ENCODE data around the gene KDM3A. TPM values are rescaled to one million over a fixed set of nuclear protein-coding genes. Genes with fewer than 3 reads are reported as not detected.
"Not testable (repeated sequence)": the region's sequence is repeated elsewhere in the genome, so short reads cannot be mapped to it uniquely, and the experiment has no call there.

KDM3A gene
- total RNA-seq, 2 experiments from 2014 or later: 50.0 to 54.0 TPM

- POLR2A ChIA-PET: no interaction called here
Measured at GRCh38 chr2:86470890-86471289, 29.7 kb downstream of the KDM3A start.

GRCh38 chr2:86471637-86472036, 30.5 kb downstream of the KDM3A start:
- ChIA-PET POLR2A (no interaction called here), CTCF (no interaction called here)

More at GRCh38 chr2:86470890-86471289, 29.7 kb downstream of the KDM3A start:
- CTCF ChIA-PET: no interaction called here

- ChIA-PET POLR2A (no interaction called here), CTCF (interaction anchor here (0.5 kb wide), 1 partner anchor 96 kb away, joined by 3 read pairs; no protein-coding TSS in a partner anchor)
Measured at GRCh38 chr2:86476092-86476491, 34.9 kb downstream of the KDM3A start.

GRCh38 chr2:86476918-86477317, 35.7 kb downstream of the KDM3A start:
- ChIA-PET CTCF (no interaction called here), POLR2A (interaction anchor here (0.5 kb wide), 1 partner anchor 21 kb away, joined by 4 read pairs; no protein-coding TSS in a partner anchor)

- POLR2A ChIA-PET: interaction anchor here (0.5 kb wide), 1 partner anchor 21 kb away, joined by 4 read pairs; no protein-coding TSS in a partner anchor
- CTCF ChIA-PET: no interaction called here
Measured at GRCh38 chr2:86477349-86477748, 36.2 kb downstream of the KDM3A start.

- ChIA-PET CTCF (no interaction called here), POLR2A (no interaction called here)
Measured at GRCh38 chr2:86480105-86480504, 38.9 kb downstream of the KDM3A start.

GRCh38 chr2:86482034-86482433, 40.9 kb downstream of the KDM3A start:
- ChIA-PET POLR2A (no interaction called here), CTCF (no interaction called here)

GRCh38 chr2:86484385-86484784, 43.2 kb downstream of the KDM3A start:
- POLR2A ChIA-PET: no interaction called here
- CTCF ChIA-PET: no interaction called here

GRCh38 chr2:86485103-86485502, 43.9 kb downstream of the KDM3A start:
- POLR2A ChIA-PET: no interaction called here

GRCh38 chr2:86485802-86486201, 44.6 kb downstream of the KDM3A start:
- ChIA-PET POLR2A (no interaction called here), CTCF (no interaction called here)

More at GRCh38 chr2:86485103-86485502, 43.9 kb downstream of the KDM3A start:
- CTCF ChIA-PET: no interaction called here

- ChIA-PET CTCF (interaction anchor here (1.0 kb wide), 1 partner anchor 13 kb away, joined by 3 read pairs; no protein-coding TSS in a partner anchor), POLR2A (no interaction called here)
Measured at GRCh38 chr2:86487062-86487461, 45.9 kb downstream of the KDM3A start.

- CTCF ChIA-PET: no interaction called here
- POLR2A ChIA-PET: no interaction called here
Measured at GRCh38 chr2:86488561-86489250, 47.5 kb downstream of the KDM3A start.

GRCh38 chr2:86489542-86489941, 48.4 kb downstream of the KDM3A start:
- CTCF ChIA-PET: no interaction called here

GRCh38 chr2:86490245-86490644, 49.1 kb downstream of the KDM3A start:
- CTCF ChIA-PET: no interaction called here
- POLR2A ChIA-PET: no interaction called here

More at GRCh38 chr2:86489542-86489941, 48.4 kb downstream of the KDM3A start:
- POLR2A ChIA-PET: no interaction called here

- CTCF ChIA-PET: no interaction called here
- POLR2A ChIA-PET: no interaction called here
Measured at GRCh38 chr2:86491088-86491487, 49.9 kb downstream of the KDM3A start.

GRCh38 chr2:86492048-86492453, 50.9 kb downstream of the KDM3A start:
- CTCF ChIA-PET: no interaction called here

GRCh38 chr2:86496391-86496790, 55.2 kb downstream of the KDM3A start:
- POLR2A ChIA-PET, CTCF ChIA-PET: not testable (repeated sequence)

More at GRCh38 chr2:86492048-86492453, 50.9 kb downstream of the KDM3A start:
- POLR2A ChIA-PET: no interaction called here

- ChIA-PET CTCF (no interaction called here), POLR2A (no interaction called here)
Measured at GRCh38 chr2:86498468-86499260, 57.5 kb downstream of the KDM3A start.

- ChIA-PET POLR2A (no interaction called here), CTCF (no interaction called here)
Measured at GRCh38 chr2:86499326-86499725, 58.2 kb downstream of the KDM3A start.

GRCh38 chr2:86500325-86501083, 59.3 kb downstream of the KDM3A start:
- ChIA-PET CTCF (no interaction called here), POLR2A (no interaction called here)

Data from activated CD8-positive, alpha-beta memory T cell treated with anti-CD3 and anti-CD28 coated beads for 36 hours (primary cell).